NCI-H2227 (cell line): ENCODE data around the gene RNU6-8.

Experiments
- DNase-seq: peaks from one replicate; lab custom pipeline; 2025; ENCODE audit not compliant: unreplicated experiment; lab: John Stamatoyannopoulos, UW

Gene RNU6-8

DNA sequence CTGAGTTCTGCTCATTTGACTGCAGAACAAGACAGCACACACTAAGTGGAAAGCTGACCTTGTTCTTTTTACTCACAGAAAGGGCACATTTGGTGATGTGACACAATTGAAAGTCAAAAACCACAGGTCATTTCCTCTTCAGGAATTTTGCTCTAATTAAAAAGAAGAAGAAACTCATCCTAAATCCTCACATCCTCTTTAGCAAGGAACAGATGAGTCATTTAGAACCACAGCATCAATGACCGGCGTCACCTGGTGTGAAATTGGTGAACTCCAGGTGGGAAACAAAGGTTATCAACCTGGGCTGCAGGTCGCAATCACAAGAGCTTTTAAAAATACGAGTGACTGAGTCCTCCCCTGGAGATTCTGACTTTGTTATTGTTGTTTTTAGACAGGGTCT, 2.9 kb upstream of the RNU6-8 start:
- no peak for DNase-seq

DNA sequence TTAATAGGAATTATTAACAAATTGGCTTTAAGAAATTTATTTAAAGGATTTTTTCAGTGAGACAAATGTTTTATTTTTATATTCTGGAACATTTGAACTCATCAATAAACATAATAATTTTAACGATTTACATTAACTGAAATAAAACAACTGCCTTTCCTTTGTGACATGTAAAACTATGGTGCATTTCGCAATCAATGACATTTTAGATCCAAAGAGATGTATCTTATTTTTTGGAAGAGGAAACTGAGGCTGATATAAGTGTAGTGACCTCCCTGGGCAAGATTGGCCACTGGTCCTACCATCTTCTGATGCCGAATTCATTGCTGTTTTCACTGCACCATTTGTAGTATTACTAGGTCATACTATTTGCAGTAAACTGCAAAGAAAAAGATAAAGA, 2.5 kb upstream of the RNU6-8 start:
- no peak for DNase-seq

DNA sequence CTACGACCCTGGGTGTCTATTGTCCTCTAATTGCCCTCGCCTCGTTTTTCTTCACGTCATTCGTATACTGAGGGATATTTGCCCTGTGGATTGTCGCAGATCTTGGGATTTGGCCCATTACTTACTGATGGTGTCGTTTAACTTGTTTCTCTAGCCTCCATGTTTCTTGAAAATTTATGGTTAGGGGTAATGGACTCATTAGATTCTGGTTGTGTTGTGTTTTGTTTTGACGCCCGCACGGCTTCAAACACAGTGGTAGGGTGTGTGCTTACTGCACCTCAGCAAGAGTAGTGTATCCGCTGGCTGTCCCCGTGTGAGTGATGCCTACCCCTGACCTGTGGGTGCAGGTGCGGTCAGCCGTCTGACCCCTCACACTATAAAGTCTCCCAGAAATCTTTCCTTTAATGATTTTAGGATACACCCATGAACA, 874 bp upstream of the RNU6-8 start:
- DNase-seq = peak; percentile 60

DNA sequence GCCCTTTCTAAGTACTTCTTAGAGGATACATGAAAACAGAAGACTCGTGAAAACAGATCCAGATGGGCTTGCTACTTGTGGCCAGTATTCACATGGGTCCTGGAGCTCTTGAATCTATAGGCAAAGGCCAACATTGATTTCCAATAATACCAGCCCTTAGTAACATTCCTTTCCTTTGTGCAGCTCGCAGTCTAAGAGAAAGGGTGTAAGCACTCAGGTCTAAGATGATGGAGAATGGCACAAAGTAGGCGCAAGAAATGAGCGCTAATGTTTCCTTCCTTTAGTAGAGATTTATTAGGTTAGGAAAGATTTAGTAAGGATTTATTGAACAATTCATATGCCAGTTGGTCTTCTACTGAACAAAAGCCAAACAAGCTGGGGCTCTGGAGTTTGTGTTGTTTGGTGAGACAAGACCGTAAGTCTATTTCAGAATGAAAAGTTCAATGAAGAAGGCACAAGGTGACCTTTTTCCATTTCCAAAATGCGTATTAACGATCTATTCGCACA, 525 bp downstream of the RNU6-8 start:
- DNase-seq = no peak

DNA sequence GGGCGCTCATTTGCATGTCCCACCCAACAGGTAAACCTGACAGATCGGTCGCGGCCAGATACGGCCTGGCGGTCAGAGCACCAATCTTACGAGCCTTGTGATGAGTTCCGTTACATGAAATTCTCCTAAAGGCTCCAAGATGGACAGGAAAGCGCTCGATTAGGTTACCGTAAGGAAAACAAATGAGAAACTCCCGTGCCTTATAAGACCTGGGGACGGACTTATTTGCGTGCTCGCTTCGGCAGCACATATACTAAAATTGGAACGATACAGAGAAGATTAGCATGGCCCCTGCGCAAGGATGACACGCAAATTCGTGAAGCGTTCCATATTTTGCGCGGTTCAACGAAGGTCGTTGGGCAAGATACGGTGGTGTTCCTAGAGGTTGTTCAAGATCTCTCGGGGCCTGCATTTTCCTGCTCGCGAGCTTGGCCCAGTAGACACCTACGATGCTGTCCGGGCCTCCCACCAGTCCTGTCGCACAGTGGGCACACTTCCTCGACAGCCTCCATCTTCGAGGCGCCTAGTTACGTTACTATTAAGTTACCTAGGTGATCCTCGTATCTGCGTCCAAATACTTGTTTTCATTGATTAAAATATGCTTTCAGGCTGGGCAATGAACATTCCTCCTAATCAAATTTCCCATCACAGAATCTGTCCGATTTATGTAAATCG, 1.1 kb downstream of the RNU6-8 start, which contains the start of gene RNU6-7:
TSS of gene RNU6-7 (plus strand) at position 230 of the 675 bp plus-strand sequence.
- DNase-seq = peak; percentile 79

DNA sequence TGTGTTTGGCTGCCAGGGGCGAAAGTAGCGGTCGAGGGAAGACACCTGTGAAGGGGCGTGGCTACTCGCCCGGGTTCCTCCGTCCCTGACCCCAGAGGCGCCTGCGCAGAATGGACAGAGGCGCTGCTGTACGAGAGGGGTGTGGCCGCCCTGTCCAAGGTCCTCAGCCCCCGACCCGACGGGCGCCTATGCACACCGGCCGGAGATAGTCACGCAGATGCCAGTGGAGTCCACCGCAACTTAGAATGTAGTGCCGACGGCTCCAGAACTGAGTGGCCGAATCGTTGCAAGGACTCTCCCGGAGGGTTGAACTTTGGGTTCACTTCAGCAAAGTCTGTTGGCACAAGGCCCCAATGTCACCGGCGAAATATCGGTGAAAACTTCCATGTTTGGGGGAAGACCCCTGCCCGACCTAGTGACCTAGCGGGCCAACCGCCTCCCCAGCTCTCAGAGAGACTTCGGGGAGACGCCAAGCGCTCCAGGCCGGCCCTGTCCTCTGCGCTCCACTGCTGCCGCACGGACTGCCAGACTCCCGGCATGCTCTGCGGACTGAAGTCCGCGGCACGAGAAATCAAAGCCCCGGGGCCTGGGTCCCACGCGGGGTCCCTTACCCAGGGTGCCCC, 1.8 kb downstream of the RNU6-8 start:
- peak; percentile 94 for DNase-seq

DNA sequence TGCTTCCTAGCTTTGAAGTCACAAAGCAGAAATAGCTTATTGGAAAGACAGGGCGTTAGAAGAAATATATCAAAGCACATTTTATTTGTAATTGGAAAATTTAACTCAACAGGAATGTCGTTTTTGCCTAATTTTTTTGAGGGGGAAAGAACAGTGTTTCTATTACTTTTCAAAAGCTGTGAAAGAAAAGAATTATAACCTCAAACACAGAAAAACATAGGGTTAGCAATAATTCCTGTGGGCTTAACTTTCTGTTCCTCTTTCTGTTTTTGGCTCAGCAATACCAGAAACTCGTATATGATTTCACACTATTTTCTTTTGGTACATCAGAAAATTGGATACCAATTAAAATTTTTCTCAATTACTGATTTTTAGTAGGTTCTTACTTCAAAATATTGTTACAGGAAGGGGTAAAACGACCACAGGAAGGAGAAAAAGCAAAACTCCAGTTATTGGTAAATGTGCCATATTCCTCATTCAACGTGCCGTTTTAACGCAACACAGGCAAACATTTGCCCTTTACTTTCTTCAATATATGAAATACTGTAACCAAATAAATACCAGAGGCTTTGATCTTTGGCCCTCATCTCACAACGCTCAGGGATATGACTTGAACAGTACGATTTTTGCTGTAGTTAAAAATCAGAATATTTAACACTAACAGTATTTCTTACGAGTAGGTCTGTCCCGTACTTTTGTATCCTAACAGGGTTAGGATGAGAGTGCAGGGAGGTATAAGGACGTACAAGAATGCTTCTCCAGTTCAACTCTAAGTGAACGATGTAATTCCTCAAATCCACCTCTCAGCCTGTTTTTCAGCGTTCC, 2.5 kb downstream of the RNU6-8 start:
- DNase-seq = no peak

DNA sequence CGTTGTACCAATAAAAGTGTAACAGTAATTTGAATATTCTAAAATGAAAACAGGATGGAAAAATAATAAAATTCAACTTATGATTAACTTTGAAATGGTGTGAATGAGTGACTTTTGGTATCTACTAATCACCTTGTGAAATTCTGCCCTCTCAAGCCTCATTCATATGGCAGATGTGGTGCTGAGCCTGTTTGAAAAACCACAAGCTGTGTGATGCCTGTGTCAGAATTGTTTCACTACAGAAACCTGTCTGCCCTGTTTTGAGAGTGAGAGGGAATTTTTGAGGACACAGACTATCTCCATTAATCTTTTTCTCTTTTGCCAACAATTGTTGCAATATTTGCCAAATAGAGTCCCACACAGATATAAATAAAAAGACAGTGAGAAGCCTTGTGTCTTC, 5.2 kb downstream of the RNU6-8 start:
- DNase-seq = no peak

DNA sequence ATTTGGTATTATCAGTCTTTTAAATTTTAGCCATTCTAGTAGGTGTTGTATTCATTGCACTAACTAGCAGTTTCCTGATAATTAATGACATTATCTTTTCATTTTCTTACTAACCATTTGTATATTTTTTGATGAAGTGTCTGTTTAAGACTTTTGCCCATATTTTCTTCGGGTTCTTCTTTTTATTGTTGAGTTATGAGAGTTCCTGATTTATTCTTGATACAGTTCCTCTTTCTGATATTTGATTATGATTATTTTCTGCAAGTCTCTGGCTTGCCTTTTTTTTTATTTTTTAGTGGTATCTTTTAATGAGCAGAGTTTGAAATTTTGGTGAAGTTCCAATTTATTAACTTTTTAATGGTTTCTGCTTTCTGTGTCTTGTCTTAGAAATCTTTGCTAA, 7.4 kb downstream of the RNU6-8 start:
- DNase-seq = no peak

DNA sequence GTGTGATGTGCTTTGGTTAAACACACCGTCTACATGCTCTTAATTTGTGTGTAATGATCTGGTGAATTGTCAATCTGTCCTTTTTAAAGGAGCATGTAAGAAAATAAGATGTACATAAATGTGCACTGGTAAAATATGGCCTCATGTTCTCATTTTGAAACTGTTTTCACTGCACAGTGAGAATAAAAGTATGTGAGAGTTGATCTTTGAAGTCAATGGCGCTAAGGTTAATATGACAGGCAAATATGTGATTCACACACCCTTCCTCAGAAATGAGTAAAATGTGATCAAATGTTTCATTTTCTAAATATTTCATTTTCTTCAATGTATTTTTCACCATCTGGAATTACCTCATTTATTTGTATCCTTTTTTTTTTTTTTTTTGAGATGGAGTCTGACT, 9.5 kb downstream of the RNU6-8 start:
- DNase-seq = no peak

DNA sequence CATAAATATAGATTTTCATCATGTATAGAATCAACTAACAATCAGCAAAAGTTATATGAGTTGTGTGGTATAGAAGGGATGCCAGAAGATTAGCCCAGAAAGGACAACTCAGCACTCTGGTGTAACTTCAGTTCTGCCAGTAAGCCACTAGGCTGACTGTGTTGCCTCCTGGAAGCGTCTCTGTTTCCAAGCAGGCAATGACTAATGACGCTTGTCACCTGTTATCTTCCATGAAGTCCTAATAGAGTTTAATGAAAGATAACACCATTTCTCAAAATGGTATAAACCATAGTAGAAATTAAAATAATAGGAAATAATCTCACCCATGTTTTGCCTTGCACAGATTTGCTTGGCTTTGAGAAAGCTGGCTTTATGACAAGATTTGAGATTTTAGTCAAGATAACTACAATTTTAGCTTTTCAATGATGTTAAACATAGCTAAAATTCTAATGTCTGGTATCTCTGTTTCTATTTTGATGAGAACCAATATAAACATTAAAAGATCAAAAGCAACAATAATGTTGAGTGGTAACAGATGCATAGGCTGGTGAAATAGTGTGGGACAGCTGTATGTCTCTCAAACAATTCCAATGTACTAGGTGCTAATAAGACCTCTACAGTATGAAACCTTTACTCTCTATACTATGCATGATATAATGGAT, 10.2 kb downstream of the RNU6-8 start:
- no peak for DNase-seq

DNA sequence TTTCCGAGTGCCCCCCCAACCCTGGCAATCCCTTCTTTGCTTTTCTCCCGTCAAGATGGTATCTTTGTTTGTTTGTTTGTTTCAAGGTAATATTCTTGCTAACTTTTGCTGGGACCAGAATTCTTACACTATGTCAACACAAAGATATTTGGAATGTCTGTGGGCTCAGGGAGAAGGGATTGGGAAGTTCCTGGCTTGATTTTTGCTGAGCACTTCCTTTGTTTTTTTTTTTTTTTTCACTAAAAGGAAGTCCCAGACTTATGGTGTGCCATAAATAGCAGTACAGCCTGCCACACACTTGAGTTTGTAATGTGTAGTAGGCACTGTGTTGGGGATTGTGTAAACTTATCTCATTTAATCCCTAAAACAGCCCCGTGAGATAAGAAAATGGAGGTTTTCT, 12.4 kb downstream of the RNU6-8 start:
- no peak for DNase-seq

DNA sequence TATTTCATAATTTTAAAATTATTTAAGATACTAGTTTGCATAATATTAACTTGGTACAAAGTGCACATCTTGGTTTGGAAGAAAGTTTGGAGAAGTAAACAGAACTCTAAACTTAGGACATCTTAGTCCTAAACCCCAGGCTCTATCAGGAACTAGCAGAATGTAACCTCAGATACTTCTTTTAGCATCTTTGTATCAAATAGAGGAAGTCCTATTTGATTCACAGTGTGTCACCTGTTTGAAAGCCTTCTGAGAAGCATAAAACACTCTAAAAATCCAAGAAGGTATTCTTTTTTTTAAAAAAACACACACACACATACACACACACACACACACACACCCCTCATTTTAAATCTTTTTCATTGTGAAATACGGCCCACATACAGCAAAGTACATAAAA, 13.3 kb downstream of the RNU6-8 start:
- DNase-seq = no peak

DNA sequence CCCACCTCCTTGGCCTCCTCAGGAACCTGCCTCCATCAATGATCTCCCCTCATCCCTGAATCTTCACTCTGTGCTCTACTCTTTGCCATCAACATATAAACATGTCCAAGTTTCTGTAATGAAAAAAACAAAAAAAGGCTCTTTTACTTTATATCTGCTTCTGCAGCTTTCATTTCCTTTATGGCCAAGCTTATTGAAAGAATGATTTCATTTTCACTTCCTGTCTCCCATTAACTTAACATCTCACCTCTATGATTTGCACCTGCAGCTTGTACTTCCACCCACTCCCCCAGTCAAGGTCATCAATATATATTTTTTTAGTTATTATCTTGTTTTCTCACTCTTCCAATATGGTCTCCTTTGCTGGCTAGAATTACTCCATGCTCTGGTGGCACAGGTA, 16.8 kb downstream of the RNU6-8 start:
- DNase-seq = no peak

DNA sequence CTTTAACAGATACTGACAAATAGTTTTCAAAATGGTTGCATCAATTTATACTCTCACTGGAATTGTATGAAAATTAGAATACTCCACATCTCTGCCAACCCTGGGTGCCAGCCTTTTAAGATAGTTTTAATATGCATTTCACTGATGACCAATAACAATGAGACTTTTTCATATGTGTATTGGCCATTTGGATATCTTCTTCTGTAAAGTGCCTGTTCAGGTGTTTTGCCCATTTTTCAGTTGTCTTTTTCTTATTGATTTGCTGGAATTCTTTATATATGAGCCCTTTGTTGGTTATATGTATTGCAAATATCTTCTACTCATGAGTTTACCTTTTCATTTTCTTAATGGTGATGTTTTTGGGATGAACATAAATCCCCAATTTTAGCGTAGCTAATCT, 18.0 kb downstream of the RNU6-8 start:
- DNase-seq = no peak

DNA sequence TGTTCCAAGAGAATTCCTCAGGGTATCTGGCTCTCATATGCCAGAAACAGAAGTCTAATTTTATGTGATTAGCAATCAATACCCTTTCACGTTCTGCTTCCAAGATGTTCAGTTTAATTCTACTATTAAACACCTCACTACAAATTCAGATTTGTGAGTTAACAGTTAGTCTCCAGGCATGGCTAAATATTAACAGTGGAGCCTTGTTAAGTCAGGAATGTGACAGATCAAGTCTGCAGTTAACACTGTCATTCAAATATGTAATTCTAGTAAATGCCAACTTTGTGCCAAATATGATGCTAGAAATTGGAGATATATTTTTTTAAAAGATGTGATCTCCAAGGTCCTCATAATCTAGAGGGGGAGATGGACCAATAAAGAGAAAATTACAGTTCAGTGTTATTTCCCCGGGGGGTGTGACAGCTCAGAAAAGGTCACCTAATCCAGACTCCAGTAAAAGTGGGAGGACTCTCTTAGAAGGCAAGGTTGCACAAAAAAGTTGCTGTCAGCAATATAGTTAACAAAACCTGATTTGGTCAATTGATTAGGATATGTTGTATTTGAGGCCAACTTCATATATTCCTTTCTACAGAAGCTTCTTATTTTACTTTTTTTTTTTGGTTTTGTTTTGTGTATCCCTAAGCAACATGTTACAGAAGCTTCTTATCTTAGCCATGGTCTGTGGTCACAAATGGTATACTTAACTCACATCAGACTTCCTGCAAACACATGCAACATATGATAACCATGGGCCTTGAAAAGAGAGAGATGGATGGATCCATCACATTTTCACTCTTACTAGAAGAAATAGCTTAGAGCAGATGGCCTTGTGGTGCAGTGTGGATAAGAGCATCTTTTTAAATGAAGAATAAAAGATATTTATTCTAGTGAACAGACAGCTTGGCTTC, 19.7 kb downstream of the RNU6-8 start:
- DNase-seq = no peak

DNA sequence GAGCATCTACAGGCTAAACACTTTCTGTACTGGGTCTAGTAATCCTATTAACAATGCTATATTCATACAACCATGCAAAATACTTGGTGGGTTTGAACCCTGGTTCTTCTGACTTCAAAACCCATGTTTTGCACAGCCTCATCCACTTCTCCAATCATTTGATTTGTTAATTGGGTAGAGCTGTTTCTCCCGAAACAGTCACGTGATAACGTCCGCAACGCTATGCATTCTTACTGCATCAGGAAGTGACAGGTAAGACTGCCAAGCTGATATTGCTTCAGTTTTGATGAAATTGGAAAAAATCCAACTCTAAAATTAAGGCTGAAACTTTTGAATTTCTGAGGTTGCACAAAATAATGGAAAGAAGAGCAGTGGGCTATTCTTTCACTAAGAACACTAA, 31.6 kb downstream of the RNU6-8 start:
- peak; percentile 42 for DNase-seq

DNA sequence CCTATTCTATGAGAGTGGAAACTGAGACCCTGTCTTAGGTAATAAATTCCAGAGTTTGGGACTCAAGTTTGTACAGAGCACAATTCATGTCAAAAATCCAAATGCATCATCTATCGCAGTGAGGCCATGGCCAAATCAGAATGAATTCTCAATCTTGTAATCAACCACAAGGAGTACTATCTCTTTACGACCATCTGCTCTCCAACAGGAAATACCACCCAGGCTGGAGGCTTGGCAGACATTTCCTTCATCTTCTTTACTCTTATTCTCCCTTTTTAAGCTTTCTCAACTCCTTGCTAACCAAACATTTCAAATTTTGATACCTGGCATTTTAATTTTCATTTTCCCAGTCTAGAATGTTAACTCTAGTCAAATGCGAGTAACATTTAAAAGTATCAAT, 33.9 kb downstream of the RNU6-8 start:
- no peak for DNase-seq

DNA sequence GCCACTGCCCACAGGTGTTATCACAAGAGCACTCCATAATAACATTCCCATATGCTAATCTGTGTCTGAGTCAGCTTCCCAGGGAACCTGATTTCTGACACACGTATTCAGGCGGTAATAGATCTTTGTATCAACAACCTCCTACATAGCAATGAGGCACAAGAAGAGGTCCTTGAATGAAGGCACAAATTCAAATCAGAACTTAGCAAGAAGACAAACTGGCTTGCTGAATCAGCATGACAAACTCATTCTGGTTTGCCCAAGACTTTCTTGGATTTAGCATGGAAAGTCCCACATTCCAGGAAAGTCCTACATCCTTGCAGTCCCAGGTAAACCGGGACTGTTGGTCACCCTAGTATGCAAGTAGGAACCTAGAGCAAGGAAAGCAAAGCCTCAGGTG, 35.2 kb downstream of the RNU6-8 start:
- DNase-seq = no peak

DNA sequence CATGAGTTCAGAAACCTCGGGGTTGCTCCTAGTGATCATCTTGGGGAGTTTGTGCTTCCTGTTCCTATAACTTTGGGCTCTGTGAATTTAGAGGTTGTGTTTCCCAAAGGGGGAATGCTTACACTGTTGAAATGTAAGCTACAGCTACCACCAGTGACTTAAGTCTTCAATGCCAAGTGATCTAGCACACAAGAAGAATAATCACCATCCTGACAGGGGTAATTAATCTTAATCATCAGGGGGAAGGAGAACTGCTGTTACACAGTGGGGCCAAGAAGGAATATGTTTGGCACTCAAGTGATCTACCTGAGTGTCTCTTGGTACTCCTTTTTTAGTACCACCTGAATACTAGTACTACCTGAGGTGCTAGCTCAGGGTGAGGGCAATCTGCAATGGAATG, 36.1 kb downstream of the RNU6-8 start:
- no peak for DNase-seq
